Measurements from ENCODE around the gene CDH8. TPM values are rescaled to one million over a fixed set of nuclear protein-coding genes. Genes with fewer than 3 reads are reported as not detected.
"Not testable (repeated sequence)": the region's sequence is repeated elsewhere in the genome, so short reads cannot be mapped to it uniquely, and the experiment has no call there.

Gene CDH8
- total RNA-seq, 1 experiment from 2014 or later = 50.5 TPM

- DNase-seq (ENCODE audit: low spot score) = no peak
- intact Hi-C loops (cut with micrococcal nuclease; ENCODE audit: unreplicated experiment) = no loop called here
- no TSS peak for BruUV-seq (replicated peaks)
- CTCF ChIA-PET = no interaction called here
- POLR2A ChIA-PET (ENCODE audit: low non-redundant PET) = no interaction called here
- Histone ChIP-seq H3K27ac (ENCODE audit: low read depth, low read length, poor library complexity, severe bottlenecking) (no peak overlapping the region), H3K9me3 (ENCODE audit: low read depth, low read length, poor library complexity, severe bottlenecking) (no peaks in the 10 kb centered on the region), H3K4me1 (ENCODE audit: insufficient read depth, low read length, poor library complexity, severe bottlenecking) (no peaks in the 10 kb centered on the region), H3K36me3 (ENCODE audit: insufficient read depth, low read length, poor library complexity, severe bottlenecking) (no peaks in the 10 kb centered on the region), H3K27me3 (replicated peaks; ENCODE audit: insufficient read depth, low read depth, low read length, poor library complexity) (no peaks in the 10 kb centered on the region), H3K4me3 (ENCODE audit: low read depth, low read length, poor library complexity, severe bottlenecking) (no peak overlapping the region)
- TF ChIP-seq EZH2 (IDR thresholded peaks at IDR 0.05; ENCODE audit: borderline replicate concordance, low read depth, low read length, poor library complexity, severe bottlenecking) = no peak
- TF ChIP-seq, protein P1, sequence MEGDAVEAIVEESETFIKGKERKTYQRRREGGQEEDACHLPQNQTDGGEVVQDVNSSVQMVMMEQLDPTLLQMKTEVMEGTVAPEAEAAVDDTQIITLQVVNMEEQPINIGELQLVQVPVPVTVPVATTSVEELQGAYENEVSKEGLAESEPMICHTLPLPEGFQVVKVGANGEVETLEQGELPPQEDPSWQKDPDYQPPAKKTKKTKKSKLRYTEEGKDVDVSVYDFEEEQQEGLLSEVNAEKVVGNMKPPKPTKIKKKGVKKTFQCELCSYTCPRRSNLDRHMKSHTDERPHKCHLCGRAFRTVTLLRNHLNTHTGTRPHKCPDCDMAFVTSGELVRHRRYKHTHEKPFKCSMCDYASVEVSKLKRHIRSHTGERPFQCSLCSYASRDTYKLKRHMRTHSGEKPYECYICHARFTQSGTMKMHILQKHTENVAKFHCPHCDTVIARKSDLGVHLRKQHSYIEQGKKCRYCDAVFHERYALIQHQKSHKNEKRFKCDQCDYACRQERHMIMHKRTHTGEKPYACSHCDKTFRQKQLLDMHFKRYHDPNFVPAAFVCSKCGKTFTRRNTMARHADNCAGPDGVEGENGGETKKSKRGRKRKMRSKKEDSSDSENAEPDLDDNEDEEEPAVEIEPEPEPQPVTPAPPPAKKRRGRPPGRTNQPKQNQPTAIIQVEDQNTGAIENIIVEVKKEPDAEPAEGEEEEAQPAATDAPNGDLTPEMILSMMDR (conservative IDR thresholded peaks at IDR 0.05; ENCODE audit: low read depth, low read length) = no peak
Observed at GRCh38 chr16:61715393-61715792, 320.8 kb downstream of the CDH8 start.

- no peak overlapping the region for H3K4me3 ChIP-seq (ENCODE audit: low read depth, low read length, poor library complexity, severe bottlenecking)
- CTCF ChIA-PET = no interaction called here
- DNase-seq (ENCODE audit: low spot score) = no peak
- no peak overlapping the region for H3K27ac ChIP-seq (ENCODE audit: low read depth, low read length, poor library complexity, severe bottlenecking)
- BruUV-seq (replicated peaks) = no TSS peak
- no peaks in the 10 kb centered on the region for H3K4me1 ChIP-seq (ENCODE audit: insufficient read depth, low read length, poor library complexity, severe bottlenecking)
- no peaks in the 10 kb centered on the region for H3K27me3 ChIP-seq (replicated peaks; ENCODE audit: insufficient read depth, low read depth, low read length, poor library complexity)
- intact Hi-C loops (cut with micrococcal nuclease; ENCODE audit: unreplicated experiment) = no loop called here
- POLR2A ChIA-PET (ENCODE audit: low non-redundant PET) = no interaction called here
- H3K9me3 ChIP-seq (ENCODE audit: low read depth, low read length, poor library complexity, severe bottlenecking) = no peaks in the 10 kb centered on the region
- TF ChIP-seq EZH2 (IDR thresholded peaks at IDR 0.05; ENCODE audit: borderline replicate concordance, low read depth, low read length, poor library complexity, severe bottlenecking) = no peak
- TF ChIP-seq, protein P1 (conservative IDR thresholded peaks at IDR 0.05; ENCODE audit: low read depth, low read length) = no peak
- no peaks in the 10 kb centered on the region for H3K36me3 ChIP-seq (ENCODE audit: insufficient read depth, low read length, poor library complexity, severe bottlenecking)
Observed at GRCh38 chr16:61713787-61714186, 322.5 kb downstream of the CDH8 start.

DNA sequence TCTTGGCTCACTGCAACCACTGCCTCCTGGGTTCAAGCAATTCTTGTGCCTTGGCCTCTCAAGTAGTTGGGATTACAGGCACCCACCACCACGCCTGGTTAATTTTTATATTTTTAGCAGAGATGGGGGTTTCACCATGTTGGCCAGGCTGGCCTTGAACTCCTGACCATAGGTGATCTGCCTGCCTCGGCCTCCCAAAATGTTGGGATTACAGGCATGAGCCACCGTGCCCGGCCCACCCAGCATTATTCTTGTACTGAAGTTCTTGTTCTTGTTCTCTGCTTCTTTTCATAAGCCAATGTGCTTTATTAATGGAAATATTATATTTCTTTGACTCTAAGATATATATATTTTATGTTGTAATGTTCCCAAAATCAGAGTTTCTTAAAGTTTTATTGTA lies 336.6 kb downstream of the CDH8 start:
- intact Hi-C loops (cut with micrococcal nuclease; ENCODE audit: unreplicated experiment); H3K9me3 ChIP-seq (ENCODE audit: low read depth, low read length, poor library complexity, severe bottlenecking); H3K36me3 ChIP-seq (ENCODE audit: insufficient read depth, low read length, poor library complexity, severe bottlenecking); BruUV-seq (replicated peaks); H3K4me1 ChIP-seq (ENCODE audit: insufficient read depth, low read length, poor library complexity, severe bottlenecking); H3K4me3 ChIP-seq (ENCODE audit: low read depth, low read length, poor library complexity, severe bottlenecking); CTCF ChIA-PET; DNase-seq (ENCODE audit: low spot score); H3K27ac ChIP-seq (ENCODE audit: low read depth, low read length, poor library complexity, severe bottlenecking); H3K27me3 ChIP-seq (replicated peaks; ENCODE audit: insufficient read depth, low read depth, low read length, poor library complexity); POLR2A ChIA-PET (ENCODE audit: low non-redundant PET): not testable (repeated sequence)

- Histone ChIP-seq H3K36me3 (ENCODE audit: insufficient read depth, low read length, poor library complexity, severe bottlenecking) (no peaks in the 10 kb centered on the region), H3K27ac (ENCODE audit: low read depth, low read length, poor library complexity, severe bottlenecking) (no peak overlapping the region), H3K27me3 (replicated peaks; ENCODE audit: insufficient read depth, low read depth, low read length, poor library complexity) (no peaks in the 10 kb centered on the region), H3K9me3 (ENCODE audit: low read depth, low read length, poor library complexity, severe bottlenecking) (no peaks in the 10 kb centered on the region), H3K4me1 (ENCODE audit: insufficient read depth, low read length, poor library complexity, severe bottlenecking) (peaks cover 16% of the 10 kb centered on the region), H3K4me3 (ENCODE audit: low read depth, low read length, poor library complexity, severe bottlenecking) (no peak overlapping the region)
- DNase-seq (ENCODE audit: low spot score) = peak; percentile 12
- CTCF ChIA-PET = no interaction called here
- intact Hi-C loops (cut with micrococcal nuclease; ENCODE audit: unreplicated experiment) = no loop called here
- no TSS peak for BruUV-seq (replicated peaks)
- TF ChIP-seq, protein P1 (conservative IDR thresholded peaks at IDR 0.05; ENCODE audit: low read depth, low read length) = no peak
- TF ChIP-seq EZH2 (IDR thresholded peaks at IDR 0.05; ENCODE audit: borderline replicate concordance, low read depth, low read length, poor library complexity, severe bottlenecking) = no peak
- POLR2A ChIA-PET (ENCODE audit: low non-redundant PET) = no interaction called here
Observed at GRCh38 chr16:61684541-61684940, 351.7 kb downstream of the CDH8 start.

All from A673 (cell line).